Measurements from ENCODE around the gene NR3C1. TPM values are rescaled to one million over a fixed set of nuclear protein-coding genes. Genes with fewer than 3 reads are reported as not detected.

The NR3C1 gene
- total RNA-seq, 1 donor from 2014 or later = 63.9 TPM

- intact Hi-C loops (cut with micrococcal nuclease) = no loop called here
Observed at GRCh38 chr5:143243103-143243502, 160.4 kb downstream of the NR3C1 start.

GRCh38 chr5:143241892-143242291, 161.6 kb downstream of the NR3C1 start:
- intact Hi-C loops (cut with micrococcal nuclease) = no loop called here

- intact Hi-C loops (cut with micrococcal nuclease) = no loop called here
Observed at GRCh38 chr5:143239882-143240518, 163.5 kb downstream of the NR3C1 start.

GRCh38 chr5:143238620-143239019, 164.9 kb downstream of the NR3C1 start:
- intact Hi-C loops (cut with micrococcal nuclease) = no loop called here

- intact Hi-C loops (cut with micrococcal nuclease) = no loop called here
Observed at GRCh38 chr5:143237664-143238063, 165.8 kb downstream of the NR3C1 start.

- intact Hi-C loops (cut with micrococcal nuclease) = no loop called here
Observed at GRCh38 chr5:143236682-143237081, 166.8 kb downstream of the NR3C1 start.

GRCh38 chr5:143235423-143235822, 168.1 kb downstream of the NR3C1 start:
- intact Hi-C loops (cut with micrococcal nuclease) = no loop called here

- intact Hi-C loops (cut with micrococcal nuclease) = no loop called here
Observed at GRCh38 chr5:143234162-143234842, 169.2 kb downstream of the NR3C1 start.

GRCh38 chr5:143233031-143233430, 170.5 kb downstream of the NR3C1 start:
- intact Hi-C loops (cut with micrococcal nuclease) = no loop called here

GRCh38 chr5:143231973-143232812, 171.3 kb downstream of the NR3C1 start:
- intact Hi-C loops (cut with micrococcal nuclease) = no loop called here

GRCh38 chr5:143231416-143231815, 172.1 kb downstream of the NR3C1 start:
- intact Hi-C loops (cut with micrococcal nuclease) = no loop called here

- intact Hi-C loops (cut with micrococcal nuclease) = loop anchor here (1.0 kb wide), 2 partner anchors 8 to 47 kb away; no protein-coding TSS in a partner anchor
Observed at GRCh38 chr5:143230676-143230996, 172.8 kb downstream of the NR3C1 start.

GRCh38 chr5:143229896-143230675, 173.4 kb downstream of the NR3C1 start:
- intact Hi-C loops (cut with micrococcal nuclease) = loop anchor here (1.0 kb wide), 2 partner anchors 8 to 47 kb away; no protein-coding TSS in a partner anchor

GRCh38 chr5:143229426-143229895, 174.0 kb downstream of the NR3C1 start:
- intact Hi-C loops (cut with micrococcal nuclease) = no loop called here

GRCh38 chr5:143228597-143229293, 174.7 kb downstream of the NR3C1 start:
- intact Hi-C loops (cut with micrococcal nuclease) = no loop called here
